Muscle layer of colon (tissue), 2 donors: ENCODE measurements around the gene AUNIP.

Source experiments
- H3K27ac ChIP-seq: one replicate; pipeline ENCODE4 v1.7.0; 2013; ENCODE audit warnings: low read depth, mild to moderate bottlenecking, low read length, moderate library complexity
- H3K27me3 ChIP-seq, 2 donors: one replicate each; pipeline ENCODE4 v1.7.0; 2013; ENCODE audit warnings: low read length in 2 of 2, mild to moderate bottlenecking in 2 of 2; ENCODE audit not compliant: insufficient read depth in 2 of 2, control insufficient read depth in 1 of 2
- H3K36me3 ChIP-seq: one replicate; pipeline ENCODE4 v1.7.0; 2013; ENCODE audit warnings: mild to moderate bottlenecking, low read length; ENCODE audit not compliant: insufficient read depth
- H3K4me1 ChIP-seq: one replicate; pipeline ENCODE4 v1.7.0; 2013; ENCODE audit warnings: mild to moderate bottlenecking, low read length; ENCODE audit not compliant: insufficient read depth
- H3K4me3 ChIP-seq, 2 donors: one replicate each; pipeline ENCODE4 v1.7.0; 2013; ENCODE audit warnings: low read length in 2 of 2, low read depth in 1 of 2, mild to moderate bottlenecking in 1 of 2, moderate library complexity in 1 of 2
- H3K9ac ChIP-seq: one replicate; pipeline ENCODE4 v1.7.0; 2013; ENCODE audit warnings: low read length
- H3K9me3 ChIP-seq: one replicate; pipeline ENCODE4 v1.7.0; 2013; ENCODE audit warnings: mild to moderate bottlenecking, low read length
- donor health status: abdominal sarcoma.
- donor health status: Adenocarcinoma of cecum.

Gene AUNIP

GRCh38 chr1:25795211-25795610 lies 64.0 kb downstream of the AUNIP start:
- no peaks in the 10 kb centered on the region for H3K27me3 ChIP-seq
- H3K36me3 ChIP-seq = no peaks in the 10 kb centered on the region
- no peak overlapping the region for H3K4me3 ChIP-seq
- H3K9ac ChIP-seq = no peak overlapping the region
- no peaks in the 10 kb centered on the region for H3K9me3 ChIP-seq
- H3K27ac ChIP-seq = no peak overlapping the region
- peaks cover 15% of the 10 kb centered on the region for H3K4me1 ChIP-seq

DNA sequence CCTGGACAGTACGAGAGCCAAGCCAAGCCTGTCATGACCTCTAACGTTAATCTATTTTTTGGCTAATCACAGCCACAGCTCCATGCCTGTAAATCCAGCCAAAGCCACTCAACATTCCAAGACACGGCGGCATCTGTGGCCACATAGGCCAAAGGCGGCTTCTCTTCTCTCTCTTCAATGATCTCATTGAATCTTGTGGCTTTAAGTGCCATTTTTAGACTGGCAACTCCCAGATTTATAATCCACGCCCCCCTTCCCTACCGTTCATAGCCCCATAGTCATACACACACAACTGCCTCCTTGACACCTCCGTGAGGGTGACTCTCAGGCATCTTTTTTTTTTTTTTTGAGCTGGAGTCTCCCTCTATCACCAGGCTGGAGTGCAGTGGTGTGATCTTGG lies 64.9 kb downstream of the AUNIP start:
- peaks cover 11% of the 10 kb centered on the region for H3K4me1 ChIP-seq
- H3K9ac ChIP-seq = no peak overlapping the region
- no peak overlapping the region for H3K4me3 ChIP-seq
- no peaks in the 10 kb centered on the region for H3K36me3 ChIP-seq
- no peaks in the 10 kb centered on the region for H3K27me3 ChIP-seq
- H3K9me3 ChIP-seq = no peaks in the 10 kb centered on the region
- H3K27ac ChIP-seq = no peak overlapping the region

GRCh38 chr1:25793585-25794170 lies 65.6 kb downstream of the AUNIP start:
- H3K36me3 ChIP-seq = no peaks in the 10 kb centered on the region
- no peak overlapping the region for H3K27ac ChIP-seq
- peaks cover 7% of the 10 kb centered on the region for H3K4me1 ChIP-seq
- no peak overlapping the region for H3K4me3 ChIP-seq
- H3K9me3 ChIP-seq = no peaks in the 10 kb centered on the region
- no peak overlapping the region for H3K9ac ChIP-seq
- H3K27me3 ChIP-seq = no peaks in the 10 kb centered on the region

GRCh38 chr1:25792115-25792514 lies 67.1 kb downstream of the AUNIP start:
- H3K27me3 ChIP-seq = no peaks in the 10 kb centered on the region
- no peak overlapping the region for H3K4me3 ChIP-seq
- H3K9me3 ChIP-seq = no peaks in the 10 kb centered on the region
- no peak overlapping the region for H3K27ac ChIP-seq
- no peaks in the 10 kb centered on the region for H3K36me3 ChIP-seq
- H3K4me1 ChIP-seq = peaks cover 11% of the 10 kb centered on the region
- H3K9ac ChIP-seq = no peak overlapping the region

DNA sequence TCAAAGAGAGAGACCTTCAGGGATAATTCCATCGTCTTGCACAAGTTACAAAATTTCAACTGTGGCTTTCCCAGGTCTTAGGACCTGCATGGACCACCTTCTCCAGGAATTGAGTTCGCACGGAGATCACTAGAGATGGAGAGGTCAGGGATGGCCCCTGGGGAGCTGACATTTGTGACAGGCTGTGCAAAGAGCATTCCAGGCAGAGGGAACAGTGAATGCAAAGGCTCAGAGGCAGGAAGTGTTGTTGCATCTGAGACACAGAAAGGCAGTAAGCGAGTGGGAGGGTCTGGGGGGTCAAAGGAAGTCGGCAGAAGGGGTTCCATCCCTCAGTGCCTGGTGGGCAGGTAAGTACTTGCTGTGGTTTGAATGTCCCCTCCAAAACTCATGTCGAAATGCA lies 68.8 kb downstream of the AUNIP start:
- Histone ChIP-seq H3K36me3 (no peaks in the 10 kb centered on the region), H3K9me3 (no peaks in the 10 kb centered on the region), H3K27me3 (no peaks in the 10 kb centered on the region), H3K4me3 (no peak overlapping the region), H3K9ac (no peak overlapping the region), H3K4me1 (peaks cover 14% of the 10 kb centered on the region), H3K27ac (no peak overlapping the region)

DNA sequence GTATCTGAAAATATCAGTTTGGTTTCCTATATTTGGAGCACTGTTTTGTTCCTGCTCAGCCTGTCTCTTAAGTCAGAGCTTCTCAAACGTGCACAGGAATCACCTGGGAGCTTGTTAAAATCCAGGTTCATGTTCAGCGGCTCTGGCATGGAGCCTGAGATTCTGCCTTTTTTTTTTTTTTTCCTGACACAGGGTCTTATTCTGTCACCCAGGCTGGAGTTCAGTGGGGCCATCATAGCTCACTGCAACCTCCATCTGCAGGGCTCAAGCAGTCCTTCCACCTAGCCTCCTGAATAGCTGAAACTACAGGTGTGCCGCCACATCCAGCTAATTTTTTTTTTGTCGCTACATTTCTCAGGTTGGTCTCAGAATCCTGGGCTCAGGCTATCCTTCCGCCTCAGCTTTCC lies 71.5 kb downstream of the AUNIP start:
- Histone ChIP-seq H3K4me3 (no peak overlapping the region), H3K27me3 (no peaks in the 10 kb centered on the region), H3K9ac (no peak overlapping the region), H3K4me1 (peaks cover 14% of the 10 kb centered on the region), H3K27ac (no peak overlapping the region), H3K9me3 (no peaks in the 10 kb centered on the region), H3K36me3 (no peaks in the 10 kb centered on the region)

DNA sequence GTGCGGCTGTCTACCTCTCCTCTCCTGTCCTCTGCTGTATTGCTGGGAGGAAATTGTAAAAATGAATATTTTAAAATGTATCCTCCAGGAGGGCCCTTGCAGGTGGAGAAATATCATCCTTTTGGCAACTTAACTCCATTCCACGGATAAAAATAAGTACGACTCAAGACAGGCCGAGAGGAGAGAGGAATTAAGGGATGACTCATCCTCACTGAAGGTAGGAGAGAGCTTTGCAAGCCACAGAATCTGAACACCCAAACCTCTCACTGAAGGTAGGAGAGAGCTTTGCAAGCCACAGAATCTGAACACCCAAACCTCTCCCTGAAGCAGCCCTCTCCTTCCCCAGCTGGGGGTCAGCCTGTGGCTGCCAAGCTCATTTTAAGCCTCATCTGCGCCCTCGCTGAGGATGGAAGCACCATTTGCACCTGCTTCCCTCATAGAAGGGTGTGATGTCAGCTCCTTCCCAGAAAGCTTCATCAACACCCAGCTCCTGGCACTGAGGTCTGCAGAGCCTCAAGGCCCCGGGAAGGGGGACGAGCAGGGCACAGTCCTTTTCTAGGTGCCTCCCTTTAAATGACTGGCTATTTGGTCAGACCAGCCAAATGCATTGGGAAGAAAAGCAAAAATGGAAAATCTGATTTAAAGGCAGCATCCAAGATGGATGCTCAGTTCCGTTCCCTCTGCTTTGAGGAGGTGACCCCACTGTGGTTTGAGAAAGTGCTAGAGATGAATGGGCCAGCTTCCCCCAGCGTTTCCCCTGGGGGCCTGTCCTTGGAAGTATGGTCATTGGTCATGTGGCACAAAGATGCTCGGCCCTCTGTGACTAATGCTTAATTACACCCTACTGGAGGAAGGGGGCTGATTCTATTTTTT lies 72.1 kb downstream of the AUNIP start:
- no peaks in the 10 kb centered on the region for H3K27me3 ChIP-seq
- H3K36me3 ChIP-seq = no peaks in the 10 kb centered on the region
- H3K9ac ChIP-seq = no peak overlapping the region
- H3K9me3 ChIP-seq = no peaks in the 10 kb centered on the region
- H3K4me1 ChIP-seq = peaks cover 14% of the 10 kb centered on the region
- H3K4me3 ChIP-seq = no peak overlapping the region
- no peak overlapping the region for H3K27ac ChIP-seq

GRCh38 chr1:25785333-25786067 lies 73.8 kb downstream of the AUNIP start:
- Histone ChIP-seq H3K9ac (no peak overlapping the region), H3K4me3 (no peak overlapping the region), H3K27ac (no peak overlapping the region), H3K9me3 (no peaks in the 10 kb centered on the region), H3K27me3 (no peaks in the 10 kb centered on the region), H3K36me3 (no peaks in the 10 kb centered on the region), H3K4me1 (peaks cover 14% of the 10 kb centered on the region)

GRCh38 chr1:25784575-25785051 lies 74.6 kb downstream of the AUNIP start:
- peaks cover 14% of the 10 kb centered on the region for H3K4me1 ChIP-seq
- H3K36me3 ChIP-seq = no peaks in the 10 kb centered on the region
- H3K9me3 ChIP-seq = no peaks in the 10 kb centered on the region
- no peak overlapping the region for H3K9ac ChIP-seq
- no peak overlapping the region for H3K27ac ChIP-seq
- no peaks in the 10 kb centered on the region for H3K27me3 ChIP-seq
- no peak overlapping the region for H3K4me3 ChIP-seq
